NCI-H146 (cell line): Measurements from ENCODE around the gene FBLN1.
"Not testable (repeated sequence)": the region's sequence is repeated elsewhere in the genome, so short reads cannot be mapped to it uniquely, and the experiment has no call there.

Experiments
- DNase-seq: peaks from one replicate; lab custom pipeline; 2025; lab: John Stamatoyannopoulos, UW

The FBLN1 gene

GRCh38 chr22:45476814-45477213, 25.9 kb upstream of the FBLN1 start:
- DNase-seq = no peak

GRCh38 chr22:45477366-45478107, 25.1 kb upstream of the FBLN1 start:
- DNase-seq = no peak

GRCh38 chr22:45478108-45478771, 24.4 kb upstream of the FBLN1 start:
- DNase-seq = peak; percentile 74

GRCh38 chr22:45480717-45481116, 22.0 kb upstream of the FBLN1 start:
- no peak for DNase-seq

- DNase-seq = no peak
Observed at GRCh38 chr22:45481661-45482060, 21.0 kb upstream of the FBLN1 start.

GRCh38 chr22:45482169-45482568, 20.5 kb upstream of the FBLN1 start:
- DNase-seq = no peak

- DNase-seq = no peak
Observed at GRCh38 chr22:45483319-45483718, 19.4 kb upstream of the FBLN1 start.

- no peak for DNase-seq
Observed at GRCh38 chr22:45483918-45484499, 18.7 kb upstream of the FBLN1 start.

GRCh38 chr22:45484742-45485141, 17.9 kb upstream of the FBLN1 start:
- no peak for DNase-seq

GRCh38 chr22:45485261-45485660, 17.4 kb upstream of the FBLN1 start:
- no peak for DNase-seq

GRCh38 chr22:45488764-45489370, 13.8 kb upstream of the FBLN1 start:
- no peak for DNase-seq

- no peak for DNase-seq
Observed at GRCh38 chr22:45490836-45491235, 11.8 kb upstream of the FBLN1 start.

- DNase-seq = no peak
Observed at GRCh38 chr22:45491841-45492240, 10.8 kb upstream of the FBLN1 start.

GRCh38 chr22:45493286-45493771, 9.4 kb upstream of the FBLN1 start:
- DNase-seq = no peak

GRCh38 chr22:45494306-45494705, 8.4 kb upstream of the FBLN1 start:
- not testable (repeated sequence) for DNase-seq

GRCh38 chr22:45495616-45496015, 7.1 kb upstream of the FBLN1 start:
- not testable (repeated sequence) for DNase-seq

- peak; percentile 22 for DNase-seq
Observed at GRCh38 chr22:45496451-45496941, 6.2 kb upstream of the FBLN1 start.

- no peak for DNase-seq
Observed at GRCh38 chr22:45497351-45498145, 5.1 kb upstream of the FBLN1 start.

- no peak for DNase-seq
Observed at GRCh38 chr22:45499746-45500145, 2.9 kb upstream of the FBLN1 start.

- DNase-seq = no peak
Observed at GRCh38 chr22:45503050-45503815, 550 bp downstream of the FBLN1 start.

GRCh38 chr22:45503816-45504372, 1.2 kb downstream of the FBLN1 start:
- DNase-seq = no peak
